Mucosa of descending colon (tissue), 3 donors: ENCODE results near the gene PDIA4. TPM values are rescaled to one million over a fixed set of nuclear protein-coding genes. Genes with fewer than 3 reads are reported as not detected.
A peak's percentile ranks its signal among the peaks of the same experiment; 100 is the strongest.
"Not testable (repeated sequence)": the region's sequence is repeated elsewhere in the genome, so short reads cannot be mapped to it uniquely, and the experiment has no call there.

Experiments used
- ATAC-seq: fragments of 200-7000 bp; cut with Tn5 transposase; one replicate; pipeline ENCODE4 v1.9.1; 2020; ENCODE audit warnings: mild to moderate bottlenecking, moderate library complexity
- DNase-seq, 3 donors: peaks; one replicate each; pipeline ENCODE4 v3.0.0-alpha.2; 2020
- H3K36me3 ChIP-seq: fragments of 200-600 bp; one replicate; pipeline ENCODE4 v1.8.0; 2021; ENCODE audit warnings: low read depth, mild to moderate bottlenecking
- H3K4me1 ChIP-seq: fragments of 200-600 bp; one replicate; pipeline ENCODE4 v1.8.0; 2021; ENCODE audit warnings: low read depth, mild to moderate bottlenecking
- H3K4me3 ChIP-seq: fragments of 200-600 bp; one replicate; pipeline ENCODE4 v1.8.0; 2021; ENCODE audit warnings: mild to moderate bottlenecking
- H3K9me3 ChIP-seq: fragments of 200-600 bp; one replicate; pipeline ENCODE4 v1.8.0; 2021; ENCODE audit warnings: mild to moderate bottlenecking
- intact Hi-C, 2 donors: fragments of 100-400 bp; cut with DNase I in 1 of 2; cut with micrococcal nuclease in 1 of 2; formaldehyde crosslinking; loops; one replicate each; pipeline versions ENCODE4 v1.11.0 to v1.11.1; 2022; cut with DNase I, micrococcal nuclease
- total RNA-seq, 3 donors: library from RNA; stranded (reverse); fragmentation: NEBNext Ultra II Directional in 2 of 3; extraction: Animal tissue kit (Norgen Biotek cat#: 25700) in 2 of 3; gene quantifications; one replicate each; pipeline versions ENCODE4 v1.2.1 to v1.2.4, GENCODE V29; 2021 to 2023
- TF ChIP-seq, protein P1 (sequence below): fragments of 200-600 bp; IDR thresholded peaks from one replicate; pipeline ENCODE4 v1.8.0; 2022; ENCODE audit warnings: antibody characterized with exemption, mild to moderate bottlenecking
- donor health status: DM: no; HTN: no; CAD: no; lungs with moderate emphysema.
- donor health status: DM: no; HTN: no; CAD: no.
- donor health status: DM: no; HTN: yes; CAD: no.

PDIA4 gene
- total RNA-seq, 3 donors from 2014 or later, result 78.4 to 211 (median 109) TPM

DNA sequence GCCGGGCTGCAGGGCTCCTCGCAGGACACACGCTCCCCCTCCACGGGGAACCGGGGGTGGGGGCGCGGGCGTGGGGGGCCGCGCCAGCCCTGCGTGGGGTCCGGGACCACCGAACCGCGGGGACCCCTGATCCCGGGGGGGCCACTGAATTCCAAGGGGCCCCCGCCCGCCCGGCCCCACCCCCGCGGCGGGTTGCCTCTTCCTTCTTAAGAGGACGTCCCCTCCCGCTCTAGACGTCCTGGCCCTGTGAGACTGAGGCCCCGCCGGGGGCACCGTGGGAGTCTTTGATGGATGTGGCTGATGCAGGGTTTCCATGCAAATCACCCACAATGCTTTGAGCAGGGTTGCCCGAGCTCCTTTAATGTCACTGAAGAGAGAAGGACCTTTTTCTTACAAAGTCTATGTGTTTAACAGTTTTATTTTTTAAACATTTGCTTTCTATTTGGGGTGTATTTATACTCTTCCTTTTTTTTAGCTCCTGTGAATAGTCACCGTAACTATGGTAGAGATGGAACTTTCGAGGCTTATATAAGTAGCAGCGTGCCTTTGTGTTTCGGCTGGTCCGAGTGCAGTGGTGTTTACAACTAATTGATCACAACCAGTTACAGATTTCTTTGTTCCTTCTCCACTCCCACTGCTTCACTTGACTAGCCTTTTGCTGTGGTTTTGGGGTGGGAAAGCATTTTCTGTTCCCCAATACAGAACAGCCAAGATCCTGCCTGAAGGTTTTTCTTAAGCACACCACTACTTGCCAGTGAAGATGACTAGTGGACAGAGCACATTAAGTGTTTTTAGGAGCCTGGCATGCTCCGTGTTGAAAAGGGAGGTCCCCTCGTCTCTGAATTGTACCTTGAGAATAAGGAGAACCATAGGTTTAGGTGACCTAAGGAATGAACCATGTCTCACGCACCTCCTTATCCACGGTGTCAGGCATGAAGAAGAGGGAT is 44.8 kb downstream of the PDIA4 start:
- ATAC-seq, result peak; percentile 54
- no peaks in the 10 kb centered on the region for H3K9me3 ChIP-seq
- no peaks in the 10 kb centered on the region for H3K36me3 ChIP-seq
- DNase-seq, result peak; percentile 49 to 73 (median 65)
- intact Hi-C loops, result no loop called here
- peaks cover 28% of the 10 kb centered on the region for H3K4me1 ChIP-seq
- H3K4me3 ChIP-seq, result no peak overlapping the region
- TF ChIP-seq, protein P1, sequence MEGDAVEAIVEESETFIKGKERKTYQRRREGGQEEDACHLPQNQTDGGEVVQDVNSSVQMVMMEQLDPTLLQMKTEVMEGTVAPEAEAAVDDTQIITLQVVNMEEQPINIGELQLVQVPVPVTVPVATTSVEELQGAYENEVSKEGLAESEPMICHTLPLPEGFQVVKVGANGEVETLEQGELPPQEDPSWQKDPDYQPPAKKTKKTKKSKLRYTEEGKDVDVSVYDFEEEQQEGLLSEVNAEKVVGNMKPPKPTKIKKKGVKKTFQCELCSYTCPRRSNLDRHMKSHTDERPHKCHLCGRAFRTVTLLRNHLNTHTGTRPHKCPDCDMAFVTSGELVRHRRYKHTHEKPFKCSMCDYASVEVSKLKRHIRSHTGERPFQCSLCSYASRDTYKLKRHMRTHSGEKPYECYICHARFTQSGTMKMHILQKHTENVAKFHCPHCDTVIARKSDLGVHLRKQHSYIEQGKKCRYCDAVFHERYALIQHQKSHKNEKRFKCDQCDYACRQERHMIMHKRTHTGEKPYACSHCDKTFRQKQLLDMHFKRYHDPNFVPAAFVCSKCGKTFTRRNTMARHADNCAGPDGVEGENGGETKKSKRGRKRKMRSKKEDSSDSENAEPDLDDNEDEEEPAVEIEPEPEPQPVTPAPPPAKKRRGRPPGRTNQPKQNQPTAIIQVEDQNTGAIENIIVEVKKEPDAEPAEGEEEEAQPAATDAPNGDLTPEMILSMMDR, result no peak

DNA sequence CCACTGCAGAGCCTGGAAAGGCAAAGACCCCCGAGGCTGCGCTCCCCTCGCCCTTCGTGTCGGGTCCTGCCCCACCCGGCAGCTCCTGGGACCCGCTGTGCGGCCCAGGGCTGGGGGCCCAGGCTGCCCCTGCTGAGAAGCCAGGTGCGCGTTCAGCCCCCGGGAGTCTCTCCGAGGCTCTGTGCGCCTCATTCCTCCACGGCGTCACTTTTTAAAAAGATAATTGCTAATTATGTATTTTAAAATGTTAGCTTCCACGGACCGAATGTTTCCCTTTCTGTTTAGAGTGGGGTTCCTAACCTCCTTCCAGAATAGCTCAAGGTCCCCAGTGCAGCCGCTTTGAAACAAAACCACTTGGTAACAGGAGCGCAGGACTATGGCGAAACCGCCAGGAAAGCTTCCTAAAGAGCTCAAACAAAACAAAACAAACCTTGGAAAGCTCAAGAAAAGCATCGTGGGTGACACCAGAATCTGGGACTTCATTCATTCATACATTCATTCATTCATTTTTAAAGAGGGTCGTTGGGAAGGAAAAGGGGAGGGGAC is 45.6 kb downstream of the PDIA4 start:
- intact Hi-C loops, result no loop called here
- H3K36me3 ChIP-seq, result no peaks in the 10 kb centered on the region
- H3K4me3 ChIP-seq, result no peak overlapping the region
- H3K4me1 ChIP-seq, result peaks cover 23% of the 10 kb centered on the region
- DNase-seq (no peak), ATAC-seq (no peak)
- H3K9me3 ChIP-seq, result no peaks in the 10 kb centered on the region
- TF ChIP-seq, protein P1, result no peak

DNA sequence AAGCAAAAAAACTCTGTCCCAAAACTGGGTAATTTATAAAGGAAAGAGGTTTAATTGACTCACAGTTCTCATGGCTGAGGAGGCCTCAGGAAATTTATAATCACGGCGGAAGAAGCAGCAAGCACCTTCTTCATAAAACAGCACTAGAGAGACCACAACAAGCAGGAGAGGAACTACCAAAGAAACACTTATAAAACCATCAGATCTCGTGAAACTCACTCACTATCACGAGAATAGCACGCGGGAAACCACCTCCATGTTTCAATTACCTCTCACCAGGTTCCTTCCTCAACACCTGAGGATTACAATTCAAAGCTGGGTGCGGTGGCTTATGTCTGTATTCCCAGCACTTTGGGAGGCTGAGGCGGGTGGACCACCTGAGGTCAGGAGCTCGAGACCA is 48.5 kb downstream of the PDIA4 start:
- TF ChIP-seq, protein P1, result no peak
- H3K36me3 ChIP-seq, result no peaks in the 10 kb centered on the region
- H3K9me3 ChIP-seq, result no peaks in the 10 kb centered on the region
- ATAC-seq (no peak), DNase-seq (no peak)
- H3K4me1 ChIP-seq, result peaks cover 14% of the 10 kb centered on the region
- intact Hi-C loops, result no loop called here
- no peak overlapping the region for H3K4me3 ChIP-seq

DNA sequence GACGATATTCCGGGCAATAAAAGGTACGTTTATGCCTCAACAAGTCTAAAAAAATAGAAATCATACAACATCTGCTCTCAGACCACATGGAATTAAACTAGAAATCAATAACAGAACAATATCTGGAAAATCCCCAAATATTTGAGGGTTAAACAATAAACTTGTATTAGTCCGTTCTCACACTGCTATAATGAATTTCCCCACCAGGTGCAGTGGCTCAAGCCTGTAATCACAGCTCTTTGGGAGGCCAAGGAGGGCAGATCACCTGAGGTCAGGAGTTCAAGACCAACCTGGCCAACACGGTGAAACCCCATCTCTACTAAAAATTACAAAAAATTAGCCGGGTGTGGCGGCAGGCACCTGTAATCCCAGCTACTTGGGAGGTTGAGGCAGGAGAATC is 49.2 kb downstream of the PDIA4 start:
- H3K4me1 ChIP-seq, intact Hi-C loops, H3K36me3 ChIP-seq, H3K9me3 ChIP-seq, DNase-seq, H3K4me3 ChIP-seq, ATAC-seq: not testable (repeated sequence)

DNA sequence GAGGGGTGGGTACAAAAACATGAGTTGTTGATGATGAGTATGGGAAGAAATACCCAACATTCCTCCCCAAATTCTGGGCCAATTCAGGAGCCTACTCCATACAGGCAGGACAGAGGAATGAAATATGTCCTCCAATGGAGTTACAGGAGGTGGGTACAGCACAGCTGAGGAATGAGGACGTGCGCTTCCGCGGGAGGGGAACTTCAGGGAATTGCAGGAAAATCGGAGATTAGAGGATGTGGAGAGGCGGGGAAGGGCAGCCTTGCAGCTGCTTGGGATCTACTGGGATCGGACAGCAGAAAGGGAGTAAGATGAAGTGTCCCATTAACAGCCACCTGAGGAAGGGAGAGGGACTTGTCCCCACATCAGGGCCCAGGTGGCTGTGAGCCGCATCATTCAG is 50.2 kb downstream of the PDIA4 start:
- no peaks in the 10 kb centered on the region for H3K36me3 ChIP-seq
- H3K9me3 ChIP-seq, result no peaks in the 10 kb centered on the region
- ATAC-seq (no peak), DNase-seq (no peak)
- intact Hi-C loops, result no loop called here
- H3K4me3 ChIP-seq, result no peak overlapping the region
- peaks cover 1% of the 10 kb centered on the region for H3K4me1 ChIP-seq
- TF ChIP-seq, protein P1, result no peak

DNA sequence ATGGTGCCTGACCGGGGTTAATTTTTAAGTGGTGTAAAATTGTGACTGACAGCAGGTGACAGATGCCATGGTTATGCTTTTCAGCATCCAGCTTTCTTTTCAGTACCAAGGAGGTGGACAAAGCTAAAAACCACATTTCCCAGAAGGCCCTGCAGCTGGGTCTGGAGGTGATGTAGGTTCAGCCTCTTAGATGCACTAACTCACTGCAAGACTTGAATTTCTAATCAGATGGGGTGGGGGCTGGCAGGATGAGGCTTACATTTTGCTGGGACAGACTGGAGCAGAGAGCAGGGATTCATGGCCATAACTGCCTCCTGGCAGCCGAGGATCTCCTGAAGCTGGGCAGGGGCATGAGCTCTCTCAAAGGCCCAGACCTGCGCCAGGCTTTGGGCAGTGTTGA is 52.4 kb downstream of the PDIA4 start:
- intact Hi-C loops, result no loop called here
- ATAC-seq, result no peak
- TF ChIP-seq, protein P1, result no peak

More for the DNA sequence above, 52.4 kb downstream of the PDIA4 start:
- H3K9me3 ChIP-seq, result no peaks in the 10 kb centered on the region
- no peak for DNase-seq
- H3K4me1 ChIP-seq, result no peaks in the 10 kb centered on the region
- no peak overlapping the region for H3K4me3 ChIP-seq
- no peaks in the 10 kb centered on the region for H3K36me3 ChIP-seq
